HG03460 (cell line): ENCODE data around the gene RAPGEF5.

ENCODE experiments used
- ATAC-seq: cut with Tn5 transposase; IDR thresholded peaks from one replicate; pipeline ENCODE4 v1.9.1; 2021; ENCODE audit not compliant: unreplicated experiment

The RAPGEF5 gene

GRCh38 chr7:22229148-22229547, 127.8 kb downstream of the RAPGEF5 start:
- ATAC-seq = no peak

- ATAC-seq = no peak
Measured at GRCh38 chr7:22223807-22224206, 133.1 kb downstream of the RAPGEF5 start.

GRCh38 chr7:22220941-22221340, 136.0 kb downstream of the RAPGEF5 start:
- ATAC-seq = no peak

- ATAC-seq = no peak
Measured at GRCh38 chr7:22219739-22220493, 137.0 kb downstream of the RAPGEF5 start.

GRCh38 chr7:22219036-22219435, 137.9 kb downstream of the RAPGEF5 start:
- ATAC-seq = no peak

- ATAC-seq = no peak
Measured at GRCh38 chr7:22216832-22217475, 140.0 kb downstream of the RAPGEF5 start.

GRCh38 chr7:22216309-22216708, 140.6 kb downstream of the RAPGEF5 start:
- ATAC-seq = no peak

- ATAC-seq = no peak
Measured at GRCh38 chr7:22214000-22214399, 143.0 kb downstream of the RAPGEF5 start.

- ATAC-seq = no peak
Measured at GRCh38 chr7:22213081-22213480, 143.9 kb downstream of the RAPGEF5 start.

- ATAC-seq = no peak
Measured at GRCh38 chr7:22210967-22211366, 146.0 kb downstream of the RAPGEF5 start.

GRCh38 chr7:22210355-22210754, 146.6 kb downstream of the RAPGEF5 start:
- ATAC-seq = no peak

GRCh38 chr7:22208799-22209198, 148.2 kb downstream of the RAPGEF5 start:
- no peak for ATAC-seq

- ATAC-seq = no peak
Measured at GRCh38 chr7:22207724-22208225, 149.2 kb downstream of the RAPGEF5 start.

- ATAC-seq = no peak
Measured at GRCh38 chr7:22205631-22206030, 151.3 kb downstream of the RAPGEF5 start.

GRCh38 chr7:22204312-22204711, 152.6 kb downstream of the RAPGEF5 start:
- no peak for ATAC-seq

GRCh38 chr7:22202141-22202540, 154.8 kb downstream of the RAPGEF5 start:
- no peak for ATAC-seq

GRCh38 chr7:22201186-22201880, 155.6 kb downstream of the RAPGEF5 start:
- ATAC-seq = no peak

- ATAC-seq = no peak
Measured at GRCh38 chr7:22200777-22201176, 156.2 kb downstream of the RAPGEF5 start.

- ATAC-seq = no peak
Measured at GRCh38 chr7:22200238-22200637, 156.7 kb downstream of the RAPGEF5 start.

- ATAC-seq = no peak
Measured at GRCh38 chr7:22197376-22197775, 159.6 kb downstream of the RAPGEF5 start.

- no peak for ATAC-seq
Measured at GRCh38 chr7:22196429-22196828, 160.5 kb downstream of the RAPGEF5 start.
